Upper lobe of left lung (tissue), 6 donors: Measurements from ENCODE around the gene ZNF618. TPM values are rescaled to one million over a fixed set of nuclear protein-coding genes. Genes with fewer than 3 reads are reported as not detected.

Experiments used
- ATAC-seq, 2 donors: fragments of 200-7000 bp; cut with Tn5 transposase; one replicate each; pipeline ENCODE4 v1.9.1; 2022; ENCODE audit warnings: mild to moderate bottlenecking in 2 of 2, moderate library complexity in 2 of 2; ENCODE audit not compliant: low FRiP score in 2 of 2
- DNase-seq, 2 donors: peaks; one replicate each; pipeline ENCODE4 v3.0.0-alpha.2; 2019 to 2020
- H3K27ac ChIP-seq, 4 donors: fragments of 200-600 bp; sonication (generic); one replicate each; pipeline ENCODE4 v1.5.1; 2016 to 2019
- H3K27me3 ChIP-seq, 4 donors: fragments of 200-600 bp; sonication (generic); one replicate each; pipeline ENCODE4 v1.5.1; 2017 to 2019
- H3K36me3 ChIP-seq, 4 donors: fragments of 200-600 bp; sonication (generic); one replicate each; pipeline ENCODE4 v1.5.1; 2016 to 2019
- H3K4me1 ChIP-seq, 4 donors: fragments of 200-600 bp; sonication (generic); one replicate each; pipeline ENCODE4 v1.5.1; 2018 to 2019
- H3K4me3 ChIP-seq, 4 donors: fragments of 200-600 bp; sonication (generic); one replicate each; pipeline ENCODE4 v1.5.1; 2017 to 2019; ENCODE audit warnings: mild to moderate bottlenecking in 2 of 4, moderate library complexity in 1 of 4
- H3K9me3 ChIP-seq, 4 donors: fragments of 200-600 bp; sonication (generic); one replicate each; pipeline ENCODE4 v1.5.1; 2018 to 2019
- CTCF ChIP-seq, 6 experiments: fragments of 450-650 bp in 4 of 6; fragments of 200-600 bp in 2 of 6; sonication (generic) in 2 of 6; IDR thresholded peaks; one replicate each; pipeline ENCODE4 v1.5.1; 2016 to 2019; ENCODE audit warnings: antibody characterized with exemption in 6 of 6
- EP300 ChIP-seq, 4 donors: sonication (generic); formaldehyde crosslinking; IDR thresholded peaks; one replicate each; pipeline ENCODE4 v1.5.1; 2017; ENCODE audit warnings: antibody characterized with exemption in 4 of 4, control low read depth in 2 of 4
- POLR2A ChIP-seq, 4 donors: fragments of 450-650 bp; IDR thresholded peaks; one replicate each; pipeline ENCODE4 v1.5.1; 2016 to 2017; ENCODE audit warnings: antibody characterized with exemption in 4 of 4, mild to moderate bottlenecking in 2 of 4
- POLR2AphosphoS5 ChIP-seq, 2 donors: sonication (generic); formaldehyde crosslinking; IDR thresholded peaks; one replicate each; pipeline ENCODE4 v1.5.1; 2017; ENCODE audit warnings: antibody characterized with exemption in 2 of 2
- WGBS, 2 donors: methylation state at CpG; one replicate each; pipeline ENCODE4 v1.1.5; 2017 to 2018; 5-methylcytosine and 5-hydroxymethylcytosine counted together
- total RNA-seq, 6 donors: library from RNA; depleted of rRNA in 4 of 6; stranded (reverse); fragments of >200 nt in 4 of 6; gene quantifications; one replicate each; pipeline versions ENCODE4 v1.1.0 to v1.2.1, GENCODE V29; 2016 to 2021
- donor health status: DM: no; HTN: no; CAD: no; lungs with moderate emphysema.
- donor health status: DM: no; HTN: yes; CAD: no; lungs with severe emphysema.

Gene ZNF618
- total RNA-seq, 6 donors from 2014 or later, result 3.2 to 11.6 (median 9.1) TPM

GRCh38 chr9:113886466-113886865 is 10.4 kb downstream of the ZNF618 start:
- 0% methylated on average over 1 of the region's 1 CpG for WGBS, 2 donors
- TF ChIP-seq CTCF (IDR thresholded peaks at IDR 0.05) (no peak), EP300 (IDR thresholded peaks at IDR 0.05) (no peak), POLR2AphosphoS5 (IDR thresholded peaks at IDR 0.05) (no peak), POLR2A (IDR thresholded peaks at IDR 0.05) (no peak)
- no peaks in the 10 kb centered on the region for H3K27me3 ChIP-seq
- peak overlapping the region in 3 of 4 donors; percentile 20 to 46 (median 37) for H3K4me3 ChIP-seq
- DNase-seq (no peak), ATAC-seq (peak in 1 of 2 donors; percentile 52)
- H3K4me1 ChIP-seq, result peaks cover 12 to 31% (median 18%) of the 10 kb centered on the region in 4 donors
- H3K36me3 ChIP-seq, result no peaks in the 10 kb centered on the region
- peaks cover 0 to 4% (median 0%) of the 10 kb centered on the region in 4 donors for H3K9me3 ChIP-seq
- peak overlapping the region; percentile 36 to 73 (median 51) for H3K27ac ChIP-seq

GRCh38 chr9:113886933-113887332 is 10.8 kb downstream of the ZNF618 start:
- Histone ChIP-seq H3K36me3 (no peaks in the 10 kb centered on the region), H3K4me1 (peaks cover 12 to 31% (median 18%) of the 10 kb centered on the region in 4 donors), H3K4me3 (peak overlapping the region in 2 of 4 donors; percentile 37 to 46), H3K9me3 (peaks cover 0 to 4% (median 0%) of the 10 kb centered on the region in 4 donors), H3K27me3 (no peaks in the 10 kb centered on the region), H3K27ac (no peak overlapping the region)
- WGBS, 2 donors, result 32 to 34% methylated on average over 2 of the region's 2 CpGs
- ATAC-seq, result peak; percentile 56 to 60
- TF ChIP-seq POLR2A (IDR thresholded peaks at IDR 0.05) (no peak), EP300 (IDR thresholded peaks at IDR 0.05) (no peak), CTCF (IDR thresholded peaks at IDR 0.05) (no peak), POLR2AphosphoS5 (IDR thresholded peaks at IDR 0.05) (no peak)
- no peak for DNase-seq

GRCh38 chr9:113887436-113887835 is 11.3 kb downstream of the ZNF618 start:
- H3K4me1 ChIP-seq, result peaks cover 12 to 31% (median 18%) of the 10 kb centered on the region in 4 donors
- no peak for DNase-seq
- no peaks in the 10 kb centered on the region for H3K36me3 ChIP-seq
- H3K27me3 ChIP-seq, result no peaks in the 10 kb centered on the region
- WGBS, 2 donors, result 78 to 81% methylated on average over 5 of the region's 5 CpGs
- no peak overlapping the region for H3K27ac ChIP-seq
- no peak for ATAC-seq
- peaks cover 0 to 4% (median 0%) of the 10 kb centered on the region in 4 donors for H3K9me3 ChIP-seq
- TF ChIP-seq POLR2AphosphoS5 (IDR thresholded peaks at IDR 0.05) (no peak), POLR2A (IDR thresholded peaks at IDR 0.05) (no peak), EP300 (IDR thresholded peaks at IDR 0.05) (no peak), CTCF (IDR thresholded peaks at IDR 0.05) (no peak)
- no peak overlapping the region for H3K4me3 ChIP-seq

GRCh38 chr9:113888336-113888735 is 12.2 kb downstream of the ZNF618 start:
- no peaks in the 10 kb centered on the region for H3K36me3 ChIP-seq
- H3K9me3 ChIP-seq, result peaks cover 0 to 4% (median 0%) of the 10 kb centered on the region in 4 donors
- no peak for DNase-seq
- H3K27me3 ChIP-seq, result no peaks in the 10 kb centered on the region
- TF ChIP-seq CTCF (IDR thresholded peaks at IDR 0.05), result no peak
- TF ChIP-seq EP300 (IDR thresholded peaks at IDR 0.05), result no peak
- TF ChIP-seq POLR2A (IDR thresholded peaks at IDR 0.05), result no peak
- no peak for TF ChIP-seq POLR2AphosphoS5 (IDR thresholded peaks at IDR 0.05)
- no peak overlapping the region for H3K4me3 ChIP-seq
- 87% methylated on average over 7 to 8 of the region's 8 CpGs for WGBS, 2 donors
- H3K4me1 ChIP-seq, result peaks cover 12 to 31% (median 18%) of the 10 kb centered on the region in 4 donors
- ATAC-seq, result no peak
- H3K27ac ChIP-seq, result no peak overlapping the region

GRCh38 chr9:113888976-113889375 is 12.9 kb downstream of the ZNF618 start:
- Histone ChIP-seq H3K4me1 (peaks cover 12 to 31% (median 18%) of the 10 kb centered on the region in 4 donors), H3K9me3 (peaks cover 0 to 4% (median 0%) of the 10 kb centered on the region in 4 donors), H3K27me3 (no peaks in the 10 kb centered on the region), H3K4me3 (no peak overlapping the region), H3K36me3 (no peaks in the 10 kb centered on the region), H3K27ac (no peak overlapping the region)
- TF ChIP-seq POLR2A (IDR thresholded peaks at IDR 0.05), result no peak
- TF ChIP-seq EP300 (IDR thresholded peaks at IDR 0.05), result no peak
- no peak for TF ChIP-seq POLR2AphosphoS5 (IDR thresholded peaks at IDR 0.05)
- no peak for TF ChIP-seq CTCF (IDR thresholded peaks at IDR 0.05)
- no peak for DNase-seq
- no peak for ATAC-seq
- 97 to 100% methylated on average over 4 of the region's 4 CpGs for WGBS, 2 donors
